RWPE2 (cell line): Measurements from ENCODE around the gene CDHR5.

Experiments used
- ATAC-seq: fragments of 200-7000 bp; cut with Tn5 transposase; 3 replicates; pipeline ENCODE4 v1.9.1; 2021; ENCODE audit warnings: low read depth
- DNase-seq: peaks from one replicate; pipeline ENCODE4 v3.0.0-alpha.2; 2020; ENCODE audit warnings: low spot score
- H3K27ac ChIP-seq: fragments of 450-650 bp; 2 replicates; pipeline ENCODE4 v1.5.1; 2017; ENCODE audit warnings: mild to moderate bottlenecking; ENCODE audit not compliant: poor library complexity, severe bottlenecking
- H3K27me3 ChIP-seq: fragments of 250-450 bp; sonication (Bioruptor Pico); 2 replicates; pipeline ENCODE4 v1.5.1; 2021; ENCODE audit warnings: mild to moderate bottlenecking, moderate library complexity; ENCODE audit not compliant: insufficient read depth, poor library complexity, severe bottlenecking
- H3K36me3 ChIP-seq: fragments of 250-450 bp; sonication (Bioruptor Pico); 2 replicates; pipeline ENCODE4 v1.5.1; 2020; ENCODE audit warnings: low read depth, mild to moderate bottlenecking, moderate library complexity
- H3K4me1 ChIP-seq: fragments of 250-450 bp; sonication (Bioruptor Pico); 2 replicates; pipeline ENCODE4 v1.5.1; 2021; ENCODE audit warnings: mild to moderate bottlenecking, moderate library complexity; ENCODE audit not compliant: insufficient read depth, poor library complexity, severe bottlenecking
- H3K4me3 ChIP-seq: fragments of 250-450 bp; sonication (Bioruptor Pico); 2 replicates; pipeline ENCODE4 v1.5.1; 2021; ENCODE audit warnings: mild to moderate bottlenecking, moderate library complexity; ENCODE audit not compliant: severe bottlenecking
- H3K9me3 ChIP-seq: fragments of 250-450 bp; sonication (Bioruptor Pico); 2 replicates; pipeline ENCODE4 v1.5.1; 2021; ENCODE audit warnings: mild to moderate bottlenecking, moderate library complexity; ENCODE audit not compliant: severe bottlenecking
- CTCF ChIP-seq: fragments of 450-650 bp; IDR thresholded peaks from one replicate; pipeline ENCODE4 v1.5.1; 2017; ENCODE audit warnings: mild to moderate bottlenecking, moderate library complexity; ENCODE audit not compliant: poor library complexity, severe bottlenecking

CDHR5 gene

GRCh38 chr11:618856-619627, 5.7 kb downstream of the CDHR5 start:
- Histone ChIP-seq H3K27ac (no peak overlapping the region), H3K27me3 (no peaks in the 10 kb centered on the region), H3K4me3 (no peak overlapping the region), H3K9me3 (no peaks in the 10 kb centered on the region), H3K36me3 (peaks cover 3% of the 10 kb centered on the region; the same call in 1 of the 2 replicates), H3K4me1 (peaks cover 5% of the 10 kb centered on the region)
- ATAC-seq (no peak), DNase-seq (no peak)
- TF ChIP-seq CTCF = no peak

GRCh38 chr11:617912-618682, 6.7 kb downstream of the CDHR5 start:
- H3K4me1 ChIP-seq = peaks cover 10% of the 10 kb centered on the region
- no peak overlapping the region for H3K4me3 ChIP-seq
- ATAC-seq = no peak
- TF ChIP-seq CTCF = no peak
- H3K9me3 ChIP-seq = no peaks in the 10 kb centered on the region
- H3K36me3 ChIP-seq = peaks cover 6% of the 10 kb centered on the region
- no peaks in the 10 kb centered on the region for H3K27me3 ChIP-seq
- no peak overlapping the region for H3K27ac ChIP-seq
- DNase-seq = no peak

- peaks cover 13% of the 10 kb centered on the region for H3K36me3 ChIP-seq
- no peak overlapping the region for H3K27ac ChIP-seq
- H3K4me3 ChIP-seq = no peak overlapping the region
- no peaks in the 10 kb centered on the region for H3K9me3 ChIP-seq
- ATAC-seq (no peak), DNase-seq (no peak)
- no peaks in the 10 kb centered on the region for H3K27me3 ChIP-seq
- H3K4me1 ChIP-seq = peaks cover 10% of the 10 kb centered on the region
- TF ChIP-seq CTCF = no peak
These were observed 7.4 kb downstream of the CDHR5 start for GRCh38 chr11:617199-617911.

- no peak for ATAC-seq
- Histone ChIP-seq H3K36me3 (peaks cover 20% of the 10 kb centered on the region), H3K27me3 (no peaks in the 10 kb centered on the region), H3K4me1 (peaks cover 10% of the 10 kb centered on the region), H3K27ac (peak overlapping the region; percentile 53), H3K9me3 (no peaks in the 10 kb centered on the region), H3K4me3 (peak overlapping the region; percentile 76)
- TF ChIP-seq CTCF = no peak
- DNase-seq = no peak
These were observed 8.2 kb downstream of the CDHR5 start for GRCh38 chr11:616320-617198.
